Neural cell (in vitro differentiated cells): ENCODE measurements around the gene POFUT1. TPM values are rescaled to one million over a fixed set of nuclear protein-coding genes. Genes with fewer than 3 reads are reported as not detected.

Experiments used
- H2AFZ ChIP-seq: fragments of 200-600, 300-800 bp; sonication (generic), shearing (Covaris generic); 2 replicates; pipeline ENCODE4 v1.6.0; 2014; ENCODE audit warnings: low read depth, mild to moderate bottlenecking, antibody characterized with exemption, low read length, moderate library complexity
- H3F3A ChIP-seq: fragments of 200-600 bp; shearing (Covaris generic); 2 replicates; pipeline ENCODE4 v1.6.1; 2016; ENCODE audit warnings: mild to moderate bottlenecking, moderate library complexity, mixed read lengths, antibody characterized with exemption, low read length; ENCODE audit not compliant: insufficient read depth, poor library complexity, severe bottlenecking
- H3K27ac ChIP-seq: fragments of 200-600, 300-800 bp; sonication (generic), shearing (Covaris generic); 2 replicates; pipeline ENCODE4 v1.5.1; 2014; ENCODE audit warnings: mild to moderate bottlenecking, low read length, moderate library complexity
- H3K27me3 ChIP-seq: fragments of 300-800, 200-600 bp; sonication (generic), shearing (Covaris generic); 2 replicates; pipeline ENCODE4 v1.6.0; 2014; ENCODE audit warnings: mild to moderate bottlenecking, low read depth, low read length, moderate library complexity; ENCODE audit not compliant: insufficient read depth
- H3K36me3 ChIP-seq: fragments of 300-800, 200-600 bp; sonication (generic), shearing (Covaris generic); 2 replicates; pipeline ENCODE4 v1.5.1; 2014; ENCODE audit warnings: mild to moderate bottlenecking, antibody characterized with exemption, low read length, moderate library complexity; ENCODE audit not compliant: insufficient read depth
- H3K4me2 ChIP-seq: fragments of 300-800, 200-600 bp; sonication (generic), shearing (Covaris generic); 2 replicates; pipeline ENCODE4 v1.6.0; 2014; ENCODE audit warnings: mild to moderate bottlenecking, low read length
- H3K4me3 ChIP-seq: fragments of 300-800, 200-600 bp; sonication (generic), shearing (Covaris generic); 2 replicates; pipeline ENCODE4 v1.5.1; 2014; ENCODE audit warnings: mild to moderate bottlenecking, low read length, moderate library complexity
- H3K79me2 ChIP-seq: fragments of 200-600 bp; shearing (Covaris generic); replicated peaks from 2 replicates; pipeline ENCODE4 v1.6.0; 2014; ENCODE audit warnings: mild to moderate bottlenecking, low read length, moderate library complexity; ENCODE audit not compliant: insufficient read depth
- H3K9ac ChIP-seq: fragments of 300-800, 200-600 bp; sonication (generic), shearing (Covaris generic); 2 replicates; pipeline ENCODE4 v1.6.1; 2016; ENCODE audit warnings: mild to moderate bottlenecking, low read length, mixed read lengths
- H3K9me2 ChIP-seq: fragments of 200-600 bp; shearing (Covaris generic); 2 replicates; pipeline ENCODE4 v1.6.1; 2016; ENCODE audit warnings: mild to moderate bottlenecking, low read length, mixed read lengths; ENCODE audit not compliant: insufficient read depth
- H3K9me3 ChIP-seq: fragments of 200-600, 300-800 bp; sonication (generic), shearing (Covaris generic); 2 replicates; pipeline ENCODE4 v1.6.1; 2016; ENCODE audit warnings: mild to moderate bottlenecking, mixed run types, low read length, moderate library complexity, mixed read lengths
- H4K20me1 ChIP-seq: fragments of 200-600 bp; shearing (Covaris generic); 2 replicates; pipeline ENCODE4 v1.6.1; 2016; ENCODE audit warnings: mild to moderate bottlenecking, mixed run types; ENCODE audit not compliant: insufficient read depth
- CTCF ChIP-seq: fragments of 450-650 bp; IDR thresholded peaks from 2 replicates; pipeline ENCODE4 v1.5.1; 2014; ENCODE audit warnings: antibody characterized with exemption, mild to moderate bottlenecking, moderate library complexity; ENCODE audit not compliant: poor library complexity, severe bottlenecking
- EP300 ChIP-seq: fragments of 450-650 bp; conservative IDR thresholded peaks from 2 replicates; pipeline ENCODE4 v1.6.1; 2014; ENCODE audit warnings: antibody characterized with exemption, mild to moderate bottlenecking, moderate library complexity; ENCODE audit not compliant: poor library complexity, severe bottlenecking
- EZH2 ChIP-seq: fragments of 200-600, 300-800 bp; shearing (Covaris generic), sonication (generic); IDR thresholded peaks from 2 replicates; pipeline ENCODE4 v1.6.1; 2014; ENCODE audit warnings: antibody characterized with exemption, low read length, borderline replicate concordance, mild to moderate bottlenecking; ENCODE audit not compliant: insufficient read depth, poor library complexity, severe bottlenecking
- MXI1 ChIP-seq: fragments of 450-650 bp; conservative IDR thresholded peaks from 2 replicates; pipeline ENCODE4 v1.6.1; 2014; ENCODE audit warnings: antibody characterized with exemption, mild to moderate bottlenecking; ENCODE audit not compliant: poor library complexity, severe bottlenecking
- POLR2AphosphoS5 ChIP-seq: IDR thresholded peaks from 2 replicates; pipeline ENCODE4 v1.6.1; 2012
- RAD21 ChIP-seq: fragments of 450-650 bp; conservative IDR thresholded peaks from 2 replicates; pipeline ENCODE4 v1.6.1; 2014; ENCODE audit warnings: antibody characterized with exemption, mild to moderate bottlenecking, moderate library complexity
- REST ChIP-seq: IDR thresholded peaks from 2 replicates; pipeline ENCODE4 v1.6.1; 2012; ENCODE audit warnings: borderline replicate concordance
- SMC3 ChIP-seq: fragments of 450-650 bp; conservative IDR thresholded peaks from 2 replicates; pipeline ENCODE4 v1.6.1; 2014; ENCODE audit warnings: antibody characterized with exemption, mild to moderate bottlenecking, moderate library complexity; ENCODE audit not compliant: poor library complexity
- TAF1 ChIP-seq: IDR thresholded peaks from 2 replicates; pipeline ENCODE4 v1.6.1; 2012; ENCODE audit warnings: low read depth
- polyA plus RNA-seq: library from polyadenylated mRNA; depleted of rRNA; stranded (reverse); fragments of >200 nt; gene quantifications from 2 replicates; pipeline ENCODE4 v1.2.3, GENCODE V29; 2014

Gene POFUT1
- polyA plus RNA-seq, 1 donor from 2014 or later: 14.0 TPM

- TF ChIP-seq SMC3 (no peak), RAD21 (no peak), EP300 (no peak), CTCF (no peak), MXI1 (no peak), POLR2AphosphoS5 (no peak), EZH2 (no peak), TAF1 (no peak), REST (no peak)
- no peak overlapping the region for H3K9ac ChIP-seq
These were observed 18.7 kb downstream of the POFUT1 start for GRCh38 chr20:32226391-32226790.

GRCh38 chr20:32227306-32227705 lies 19.6 kb downstream of the POFUT1 start:
- Histone ChIP-seq H3K36me3 (peaks cover 11% of the 10 kb centered on the region), H4K20me1 (no peaks in the 10 kb centered on the region), H2AFZ (no peak overlapping the region), H3K79me2 (no peaks in the 10 kb centered on the region), H3K9me2 (no peaks in the 10 kb centered on the region), H3K9me3 (no peaks in the 10 kb centered on the region), H3K4me2 (no peak overlapping the region), H3K9ac (no peak overlapping the region), H3K4me3 (no peak overlapping the region), H3K27ac (no peak overlapping the region), H3F3A (no peaks in the 10 kb centered on the region), H3K27me3 (no peaks in the 10 kb centered on the region)
- TF ChIP-seq RAD21 (no peak), EZH2 (no peak)

More at GRCh38 chr20:32226391-32226790, 18.7 kb downstream of the POFUT1 start:
- no peaks in the 10 kb centered on the region for H3K79me2 ChIP-seq
- no peak overlapping the region for H2AFZ ChIP-seq
- H3K36me3 ChIP-seq: peaks cover 8% of the 10 kb centered on the region
- no peaks in the 10 kb centered on the region for H3K9me3 ChIP-seq
- no peak overlapping the region for H3K27ac ChIP-seq
- H3K4me2 ChIP-seq: no peak overlapping the region
- H3K9me2 ChIP-seq: no peaks in the 10 kb centered on the region
- no peaks in the 10 kb centered on the region for H3F3A ChIP-seq
- no peaks in the 10 kb centered on the region for H3K27me3 ChIP-seq
- H3K4me3 ChIP-seq: no peak overlapping the region
- no peaks in the 10 kb centered on the region for H4K20me1 ChIP-seq
